Measurements from ENCODE around the gene MYBPH.

Gene MYBPH

GRCh38 chr1:203129501-203130231, 46.0 kb downstream of the MYBPH start:
- DNase-seq (ENCODE audit: low spot score), result no peak

DNA sequence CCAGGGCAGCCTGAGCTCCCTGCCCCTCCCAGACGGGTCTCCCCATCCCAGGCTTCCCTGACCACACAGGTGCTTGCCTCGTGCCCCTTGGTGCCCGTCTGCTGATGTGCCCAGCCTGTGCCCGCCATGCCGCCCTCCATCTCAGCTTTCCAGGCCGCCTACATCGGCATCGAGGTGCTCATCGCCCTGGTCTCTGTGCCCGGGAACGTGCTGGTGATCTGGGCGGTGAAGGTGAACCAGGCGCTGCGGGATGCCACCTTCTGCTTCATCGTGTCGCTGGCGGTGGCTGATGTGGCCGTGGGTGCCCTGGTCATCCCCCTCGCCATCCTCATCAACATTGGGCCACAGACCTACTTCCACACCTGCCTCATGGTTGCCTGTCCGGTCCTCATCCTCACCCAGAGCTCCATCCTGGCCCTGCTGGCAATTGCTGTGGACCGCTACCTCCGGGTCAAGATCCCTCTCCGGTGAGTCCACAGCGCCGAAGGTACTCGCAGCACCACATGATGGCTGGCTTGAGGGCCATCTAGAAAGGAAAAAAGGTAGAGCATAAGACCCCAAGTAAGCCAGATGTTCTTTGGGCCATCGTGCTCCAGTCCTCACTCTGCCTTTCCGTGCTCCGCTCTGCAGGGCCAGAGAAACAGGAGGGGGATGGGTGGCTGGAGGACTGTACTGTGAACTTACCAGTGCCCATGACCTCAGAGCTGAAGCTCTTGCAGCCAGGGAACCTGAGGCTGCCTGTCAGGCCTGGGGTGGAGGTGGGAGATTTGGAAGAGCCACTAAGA, 46.7 kb downstream of the MYBPH start:
- DNase-seq (ENCODE audit: low spot score), result no peak

DNA sequence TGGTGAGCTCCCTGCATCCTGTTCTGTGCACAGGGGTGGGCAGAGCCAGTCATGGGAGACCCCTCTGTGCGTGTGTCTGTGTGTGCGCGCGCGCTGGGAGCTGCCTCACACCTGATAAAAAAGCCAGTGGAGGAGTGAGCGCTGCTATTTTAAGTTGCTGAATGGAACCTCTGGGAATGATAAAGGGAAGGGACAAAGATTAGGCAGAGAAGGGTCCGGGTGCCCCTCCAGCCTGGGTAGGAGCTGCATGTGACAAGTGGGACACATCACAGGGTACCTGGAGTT, 47.3 kb downstream of the MYBPH start:
- DNase-seq (ENCODE audit: low spot score), result no peak

DNA sequence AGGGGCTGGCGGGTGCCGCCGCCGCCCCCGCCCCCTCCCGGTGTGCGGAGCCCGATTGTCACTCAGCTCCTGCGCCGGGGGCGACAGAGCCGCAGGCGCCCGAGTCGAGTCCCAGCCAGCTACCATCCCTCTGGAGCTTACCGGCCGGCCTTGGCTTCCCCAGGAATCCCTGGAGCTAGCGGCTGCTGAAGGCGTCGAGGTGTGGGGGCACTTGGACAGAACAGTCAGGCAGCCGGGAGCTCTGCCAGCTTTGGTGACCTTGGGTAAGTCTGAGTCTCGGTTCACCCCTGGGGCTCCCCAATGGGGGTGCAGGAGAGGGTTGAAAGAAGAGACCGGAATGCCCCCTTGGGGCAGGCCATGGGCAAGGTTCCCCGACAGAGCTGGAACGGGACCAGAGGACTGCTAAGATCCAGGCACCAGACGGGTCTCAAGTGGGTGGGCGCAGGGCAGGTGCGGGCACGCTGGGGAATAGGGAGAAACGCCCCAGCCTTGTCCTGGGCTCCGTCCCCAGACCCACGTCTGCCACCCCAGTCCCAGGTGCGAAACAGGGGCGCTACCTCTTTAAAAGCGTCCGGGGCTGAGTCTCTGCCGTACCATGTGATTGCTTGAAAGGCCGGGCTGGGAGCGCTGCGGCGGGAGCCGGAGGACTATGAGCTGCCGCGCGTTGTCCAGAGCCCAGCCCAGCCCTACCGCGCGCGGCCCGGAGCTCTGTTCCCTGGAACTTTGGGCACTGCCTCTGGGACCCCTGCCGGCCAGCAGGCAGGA, 47.8 kb downstream of the MYBPH start, which contains the start of gene ADORA1:
ADORA1 (plus strand) TSS at position 61 of the 765 bp plus-strand sequence. CDS start 1,116 bp downstream, outside the sequence.
- no peak for DNase-seq (ENCODE audit: low spot score)

DNA sequence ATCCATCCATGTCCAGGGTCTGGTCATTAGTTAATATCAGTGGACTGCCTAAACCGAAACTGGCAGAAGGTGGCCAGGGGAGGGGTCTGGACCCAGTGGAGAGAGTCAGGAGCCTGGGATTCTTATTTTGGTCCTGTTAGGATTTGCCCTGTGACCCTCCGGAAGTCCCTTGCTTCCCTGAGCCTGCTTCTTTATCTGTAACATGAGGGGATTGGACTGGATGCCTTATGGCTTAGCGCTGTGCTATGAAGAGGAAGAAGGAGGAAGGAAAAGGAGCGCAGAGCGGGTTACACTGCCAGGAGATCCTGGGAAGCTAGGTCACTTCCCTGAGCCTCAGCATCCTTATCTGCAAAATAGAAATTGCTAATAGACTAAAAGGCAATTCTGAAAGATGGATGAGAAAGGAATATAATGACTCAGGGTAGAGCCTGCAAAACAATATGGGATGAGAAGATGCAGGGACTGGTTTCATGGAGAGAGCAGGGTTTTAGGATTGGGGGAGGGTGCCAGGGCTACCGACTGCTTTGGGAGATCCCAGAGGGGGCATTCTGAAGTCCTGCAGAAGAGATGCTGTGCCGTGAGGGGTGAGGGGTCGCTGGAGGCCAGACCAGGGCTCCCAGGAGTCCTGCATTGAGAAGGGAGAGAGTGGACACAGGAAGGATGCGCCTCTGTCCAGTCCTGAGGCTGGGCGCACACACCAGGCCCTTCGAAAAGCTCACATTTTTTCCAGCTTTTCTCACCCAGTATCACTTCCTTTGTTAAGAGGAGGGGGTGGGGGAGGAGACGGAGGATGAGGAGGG, 48.6 kb downstream of the MYBPH start:
- no peak for DNase-seq (ENCODE audit: low spot score)

DNA sequence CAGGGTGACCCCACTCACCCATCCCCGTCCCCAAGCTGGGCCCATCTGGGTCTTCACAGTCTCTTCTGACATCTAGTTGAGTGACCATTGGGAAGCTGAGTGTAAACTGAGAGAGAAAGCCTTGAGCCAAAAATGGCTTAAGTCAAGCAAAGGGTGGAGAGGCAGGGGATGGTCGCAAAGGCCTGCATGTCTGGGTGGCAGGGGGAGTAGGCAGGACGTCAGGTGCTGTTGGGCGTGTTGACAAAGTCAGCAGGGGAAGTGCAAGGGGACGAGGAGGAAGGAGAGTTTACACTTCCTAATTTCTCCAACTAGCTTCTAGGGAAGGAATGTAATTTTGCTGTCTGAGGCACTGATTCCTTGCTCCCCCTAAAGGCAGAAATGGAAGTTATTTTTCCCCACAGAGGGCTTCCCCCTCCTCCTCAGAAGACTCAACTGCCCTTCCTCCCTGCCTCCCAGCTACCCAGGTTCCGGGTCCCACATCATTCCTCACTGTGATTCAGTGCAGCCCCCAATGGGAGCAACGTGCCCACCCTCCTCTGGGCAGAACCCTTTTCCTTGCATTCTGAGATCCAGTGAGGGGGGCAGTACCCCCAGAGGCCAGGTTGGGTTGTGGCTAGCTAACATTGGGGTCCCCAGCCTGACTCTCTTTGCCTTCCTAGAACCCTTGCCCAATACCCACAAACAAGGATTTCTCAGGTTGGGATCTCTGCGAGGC, 49.3 kb downstream of the MYBPH start:
- no peak for DNase-seq (ENCODE audit: low spot score)

GRCh38 chr1:203124546-203125317, 50.9 kb downstream of the MYBPH start:
- no peak for DNase-seq (ENCODE audit: low spot score)

DNA sequence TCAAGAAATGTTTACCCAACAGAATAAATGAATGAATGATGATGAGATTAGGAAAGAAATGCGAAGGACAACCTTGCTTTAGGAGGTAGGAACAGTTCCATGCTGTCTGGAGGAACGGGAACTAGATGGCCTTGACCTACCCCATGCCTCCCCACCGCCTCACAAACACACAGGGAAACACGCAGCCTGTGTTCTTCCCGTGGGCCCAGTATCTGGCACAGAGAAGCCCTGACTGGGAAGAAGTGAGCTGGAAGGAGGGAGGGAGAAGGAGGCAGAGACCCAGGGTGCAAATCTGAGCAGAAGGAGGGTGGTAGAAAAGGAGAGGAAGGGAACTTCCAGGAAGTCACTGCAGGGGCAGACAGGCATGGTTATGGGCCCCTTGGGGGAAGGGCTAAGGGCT, 51.6 kb downstream of the MYBPH start:
- DNase-seq (ENCODE audit: low spot score), result no peak

GRCh38 chr1:203122159-203122558, 53.5 kb downstream of the MYBPH start:
- no peak for DNase-seq (ENCODE audit: low spot score)

DNA sequence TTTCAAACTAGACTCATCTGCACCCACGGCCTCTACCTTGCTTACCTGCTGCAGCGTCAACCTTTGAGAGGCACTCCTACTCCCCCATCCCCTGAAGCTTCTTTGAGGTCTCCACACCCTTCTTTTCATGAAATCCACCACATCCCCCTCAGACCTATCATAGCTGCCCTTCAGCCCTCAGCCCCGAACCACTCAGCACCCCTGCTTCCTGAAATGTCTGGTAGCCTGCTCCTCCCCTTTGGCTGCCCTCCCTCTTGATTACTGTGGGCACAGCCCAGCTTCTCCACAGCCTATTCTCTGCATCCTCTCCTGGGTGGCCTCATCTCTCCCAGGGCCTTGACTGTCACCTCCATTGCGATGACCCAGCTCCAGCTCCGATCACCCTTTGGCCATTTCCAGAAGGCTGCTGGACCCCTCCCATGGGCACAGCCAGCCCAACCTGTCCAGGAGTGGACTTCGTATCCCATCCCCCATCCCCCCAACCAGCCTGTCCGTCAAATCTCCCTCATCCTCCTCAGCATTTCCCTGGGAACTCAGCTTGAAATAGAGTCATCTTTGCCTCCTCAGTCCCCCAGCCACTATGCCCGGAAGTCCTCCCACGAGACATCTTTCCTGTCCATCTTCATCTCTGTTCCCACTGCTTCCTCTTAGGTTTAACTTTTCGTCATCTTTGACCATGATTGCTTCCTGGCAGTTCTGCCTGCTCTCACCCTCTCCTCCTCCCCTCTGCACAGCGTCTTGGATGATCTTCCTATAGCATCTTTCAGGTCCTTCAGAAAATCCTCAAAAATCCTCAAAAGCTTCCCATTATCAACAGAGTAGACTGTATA, 54.2 kb downstream of the MYBPH start:
- no peak for DNase-seq (ENCODE audit: low spot score)

- DNase-seq (ENCODE audit: low spot score), result no peak
Measured at GRCh38 chr1:203120325-203121153, 55.1 kb downstream of the MYBPH start.

Data from hematopoietic multipotent progenitor cell treated with erythropoietin and hydrocortisone succinate and interleukin-3 and kit ligand, for 15 days (in vitro differentiated cells).